OCI-M2 (cell line): Measurements from ENCODE around the gene GPR78.
"Not testable (repeated sequence)": the region's sequence is repeated elsewhere in the genome, so short reads cannot be mapped to it uniquely, and the experiment has no call there.

Source experiments
- DNase-seq: peaks from one replicate; lab custom pipeline; 2025; ENCODE audit not compliant: unreplicated experiment; lab: John Stamatoyannopoulos, UW

GPR78 gene

GRCh38 chr4:8614365-8615193, 34.4 kb downstream of the GPR78 start:
- no peak for DNase-seq

DNA sequence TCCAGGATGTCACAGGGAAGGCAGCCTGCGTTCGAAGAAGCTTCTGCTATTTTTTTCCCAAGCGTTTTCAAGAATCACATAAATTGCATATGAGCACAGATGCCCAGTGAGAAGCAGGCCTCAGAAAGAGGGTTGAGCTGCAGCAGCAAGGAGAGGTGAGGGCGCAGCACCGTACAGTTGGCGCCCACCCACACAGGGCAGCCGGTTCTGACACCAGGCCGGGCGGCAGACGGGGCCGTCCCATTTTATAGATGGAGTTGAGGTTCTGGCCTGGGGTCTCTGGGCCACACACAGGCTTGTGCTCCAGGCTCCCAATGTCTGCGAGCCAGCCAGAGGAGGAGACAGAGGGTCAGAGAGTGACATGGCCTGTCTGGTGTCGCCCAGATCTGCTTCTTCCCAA, 35.2 kb downstream of the GPR78 start:
- DNase-seq = no peak

- DNase-seq = no peak
Measured at GRCh38 chr4:8615921-8616787, 36.0 kb downstream of the GPR78 start.

DNA sequence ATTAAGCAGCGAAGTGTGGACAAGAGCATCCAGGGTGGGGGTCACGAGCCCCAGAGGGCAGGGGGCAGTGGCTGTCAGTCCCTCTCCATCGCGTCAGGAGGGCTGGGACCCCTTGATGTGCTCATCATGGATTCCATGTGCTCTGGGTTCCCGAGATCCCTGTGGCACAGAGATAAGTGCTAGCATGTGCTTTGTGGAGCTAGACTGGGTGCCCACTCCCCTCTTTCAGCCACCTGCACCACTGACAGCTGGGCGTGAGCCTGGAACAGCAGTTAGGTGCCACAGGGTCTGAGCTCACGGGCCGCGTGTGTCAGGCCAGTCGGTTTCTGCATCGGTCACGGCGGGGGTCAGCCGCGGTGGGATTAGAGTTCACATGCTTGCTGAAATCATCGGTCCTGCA, 36.6 kb downstream of the GPR78 start:
- DNase-seq = no peak

- DNase-seq = no peak
Measured at GRCh38 chr4:8617486-8618040, 37.4 kb downstream of the GPR78 start.

- no peak for DNase-seq
Measured at GRCh38 chr4:8618421-8618820, 38.2 kb downstream of the GPR78 start.

- DNase-seq = no peak
Measured at GRCh38 chr4:8618961-8619720, 38.9 kb downstream of the GPR78 start.

GRCh38 chr4:8621135-8621534, 40.9 kb downstream of the GPR78 start:
- DNase-seq = not testable (repeated sequence)

GRCh38 chr4:8624601-8625272, 44.5 kb downstream of the GPR78 start:
- DNase-seq = not testable (repeated sequence)

- not testable (repeated sequence) for DNase-seq
Measured at GRCh38 chr4:8630240-8630905, 50.2 kb downstream of the GPR78 start.

DNA sequence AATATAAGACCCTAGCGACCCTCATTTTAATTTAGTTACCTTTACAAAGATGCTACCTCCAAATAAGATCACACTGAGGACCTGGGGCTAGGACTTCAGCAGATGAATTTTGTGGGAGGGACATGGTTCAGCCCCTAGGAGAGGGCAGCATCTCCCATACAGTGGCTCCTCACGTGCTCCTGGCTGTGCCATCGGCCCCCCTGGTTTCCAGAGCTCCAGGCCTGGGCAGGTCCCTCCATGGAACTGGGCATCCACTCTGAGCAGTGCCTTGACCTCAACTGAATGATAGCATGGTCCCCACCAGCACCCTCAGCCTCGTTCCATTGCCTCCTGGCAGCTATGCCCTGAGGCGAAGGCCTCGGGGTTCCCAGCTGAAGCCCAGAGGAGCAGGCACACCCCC, 51.7 kb downstream of the GPR78 start:
- DNase-seq = not testable (repeated sequence)

DNA sequence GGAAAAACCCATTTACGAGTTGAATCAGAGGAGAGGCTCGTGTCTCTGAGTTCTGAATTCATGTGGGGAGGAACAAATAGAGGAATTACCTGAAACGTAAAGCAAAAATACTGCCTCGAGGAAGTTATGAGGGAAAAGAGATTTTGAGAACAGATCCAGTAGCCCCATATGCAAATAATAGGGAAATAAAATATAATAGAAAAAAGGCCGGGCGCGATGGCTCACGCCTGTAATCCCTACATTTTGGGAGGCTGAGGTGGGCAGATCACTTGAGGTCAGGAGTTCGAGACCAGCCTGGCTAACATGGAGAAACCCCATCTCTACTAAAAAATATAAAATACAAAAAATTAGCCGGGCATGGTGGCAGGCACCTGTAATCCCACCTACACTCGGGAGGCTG, 54.6 kb downstream of the GPR78 start:
- DNase-seq = not testable (repeated sequence)

GRCh38 chr4:8635897-8636554, 55.8 kb downstream of the GPR78 start:
- DNase-seq = not testable (repeated sequence)
